HFFc6 (cell line): ENCODE measurements around the gene RHOBTB1. TPM values are rescaled to one million over a fixed set of nuclear protein-coding genes. Genes with fewer than 3 reads are reported as not detected.

Experiments used
- DNase-seq: peaks from one replicate; pipeline ENCODE4 v3.0.0-alpha.2; 2018
- H3K27ac Mint-ChIP-seq: 2 replicates; pipeline ENCODE4 v1.8.0; 2020; ENCODE audit warnings: mild to moderate bottlenecking, mixed read lengths
- H3K27me3 Mint-ChIP-seq: 2 replicates; pipeline ENCODE4 v1.8.0; 2021; ENCODE audit warnings: mild to moderate bottlenecking, moderate library complexity, mixed read lengths; ENCODE audit not compliant: insufficient read depth
- H3K36me3 Mint-ChIP-seq: 2 replicates; pipeline ENCODE4 v1.8.0; 2021; ENCODE audit warnings: low read depth, mixed read lengths
- H3K4me1 Mint-ChIP-seq: 2 replicates; pipeline ENCODE4 v1.8.0; 2020; ENCODE audit warnings: low read depth, mixed read lengths
- H3K4me3 Mint-ChIP-seq: 2 replicates; pipeline ENCODE4 v1.8.0; 2020; ENCODE audit warnings: mild to moderate bottlenecking, moderate library complexity, mixed read lengths
- H3K9me3 Mint-ChIP-seq: 2 replicates; pipeline ENCODE4 v1.8.0; 2020; ENCODE audit warnings: mild to moderate bottlenecking, mixed read lengths
- CTCF ChIP-seq: fragments of 200-600 bp; sonication (generic); IDR thresholded peaks from 2 replicates; pipeline ENCODE4 v1.5.0; 2021; ENCODE audit warnings: antibody characterized with exemption, mild to moderate bottlenecking
- total RNA-seq, 6 experiments: library from RNA; stranded (reverse); fragmentation: NEBNext Ultra II Directional; extraction: Animal tissue kit (Norgen Biotek cat#: 25700); gene quantifications; 2 replicates in 1 of 6; 3 replicates in 5 of 6; pipeline ENCODE4 v1.2.3, GENCODE V29; 2021

The RHOBTB1 gene
- total RNA-seq, 6 experiments from 2014 or later: 9.0 to 11.7 (median 9.3) TPM

- Mint-ChIP-seq H3K27me3 (no peaks in the 10 kb centered on the region), H3K36me3 (no peaks in the 10 kb centered on the region), H3K27ac (peak overlapping the region; percentile 87), H3K4me1 (peaks cover 47% of the 10 kb centered on the region), H3K9me3 (no peaks in the 10 kb centered on the region), H3K4me3 (peak overlapping the region; percentile 71)
- no peak for TF ChIP-seq CTCF
- DNase-seq: peak; percentile 39
Measured at GRCh38 chr10:60963441-60964256, 19.7 kb upstream of the RHOBTB1 start.

- no peak for TF ChIP-seq CTCF
- no peaks in the 10 kb centered on the region for H3K36me3 Mint-ChIP-seq
- no peak overlapping the region; the same call in 1 of the 2 replicates for H3K4me3 Mint-ChIP-seq
- no peaks in the 10 kb centered on the region for H3K27me3 Mint-ChIP-seq
- H3K27ac Mint-ChIP-seq: no peak overlapping the region
- peaks cover 54% of the 10 kb centered on the region for H3K4me1 Mint-ChIP-seq
- no peak for DNase-seq
- no peaks in the 10 kb centered on the region for H3K9me3 Mint-ChIP-seq
Measured at GRCh38 chr10:60962946-60963345, 19.0 kb upstream of the RHOBTB1 start.

GRCh38 chr10:60960913-60961312 is 16.9 kb upstream of the RHOBTB1 start:
- Mint-ChIP-seq H3K27me3 (no peaks in the 10 kb centered on the region), H3K4me1 (peaks cover 74% of the 10 kb centered on the region), H3K27ac (no peak overlapping the region), H3K9me3 (no peaks in the 10 kb centered on the region), H3K4me3 (no peak overlapping the region), H3K36me3 (no peaks in the 10 kb centered on the region)
- no peak for DNase-seq
- TF ChIP-seq CTCF: no peak

GRCh38 chr10:60960031-60960430 is 16.0 kb upstream of the RHOBTB1 start:
- Mint-ChIP-seq H3K4me3 (no peak overlapping the region), H3K27me3 (no peaks in the 10 kb centered on the region), H3K9me3 (no peaks in the 10 kb centered on the region), H3K36me3 (no peaks in the 10 kb centered on the region), H3K27ac (no peak overlapping the region), H3K4me1 (peaks cover 76% of the 10 kb centered on the region)
- no peak for TF ChIP-seq CTCF
- DNase-seq: no peak

- no peaks in the 10 kb centered on the region for H3K36me3 Mint-ChIP-seq
- peak overlapping the region; percentile 38; the same call in 1 of the 2 replicates for H3K27ac Mint-ChIP-seq
- peaks cover 67% of the 10 kb centered on the region for H3K4me1 Mint-ChIP-seq
- H3K27me3 Mint-ChIP-seq: no peaks in the 10 kb centered on the region
- H3K4me3 Mint-ChIP-seq: no peak overlapping the region
- DNase-seq: peak; percentile 45
- no peak for TF ChIP-seq CTCF
- H3K9me3 Mint-ChIP-seq: no peaks in the 10 kb centered on the region
Measured at GRCh38 chr10:60958892-60959601, 15.1 kb upstream of the RHOBTB1 start.
